WTC11 (cell line): ENCODE measurements around the gene MINDY1. TPM values are rescaled to one million over a fixed set of nuclear protein-coding genes. Genes with fewer than 3 reads are reported as not detected.

Source experiments
- ATF1 ChIP-seq: sonication (generic); formaldehyde crosslinking; IDR thresholded peaks from 2 replicates; pipeline ENCODE4 v1.8.1; 2023; ENCODE audit warnings: mild to moderate bottlenecking, moderate library complexity, missing genetic modification reagents
- ATF6 ChIP-seq: sonication (generic); formaldehyde crosslinking; IDR thresholded peaks from 2 replicates; pipeline ENCODE4 v1.8.1; 2023; ENCODE audit warnings: mild to moderate bottlenecking, missing genetic modification reagents
- CREM ChIP-seq: sonication (generic); formaldehyde crosslinking; IDR thresholded peaks from 2 replicates; pipeline ENCODE4 v1.8.1; 2022; ENCODE audit warnings: mild to moderate bottlenecking, missing genetic modification reagents, moderate library complexity
- E2F1 ChIP-seq: sonication (generic); formaldehyde crosslinking; IDR thresholded peaks from 2 replicates; pipeline ENCODE4 v1.8.0; 2022; ENCODE audit warnings: mild to moderate bottlenecking, missing genetic modification reagents
- E2F4 ChIP-seq: sonication (generic); formaldehyde crosslinking; IDR thresholded peaks from 2 replicates; pipeline ENCODE4 v1.8.1; 2022; ENCODE audit warnings: low read depth, mild to moderate bottlenecking, moderate library complexity, missing genetic modification reagents, borderline replicate concordance
- E2F5 ChIP-seq: sonication (generic); formaldehyde crosslinking; IDR thresholded peaks from 2 replicates; pipeline ENCODE4 v1.8.1; 2022; ENCODE audit warnings: mild to moderate bottlenecking, moderate library complexity, missing genetic modification reagents
- ELF4 ChIP-seq: sonication (generic); formaldehyde crosslinking; IDR thresholded peaks from 2 replicates; pipeline ENCODE4 v1.8.1; 2022; ENCODE audit warnings: low read depth, mild to moderate bottlenecking, moderate library complexity, missing genetic modification reagents
- EMX1 ChIP-seq: fragments of 250-450 bp; sonication (Bioruptor Pico); IDR thresholded peaks from 2 replicates; pipeline ENCODE4 v1.8.0; 2021; ENCODE audit warnings: mild to moderate bottlenecking
- FOXK1 ChIP-seq: sonication (generic); formaldehyde crosslinking; IDR thresholded peaks from 2 replicates; pipeline ENCODE4 v1.8.0; 2022; ENCODE audit warnings: mild to moderate bottlenecking, moderate library complexity, missing genetic modification reagents
- GRHL2 ChIP-seq: fragments of 250-450 bp; sonication (Bioruptor Pico); IDR thresholded peaks from 2 replicates; pipeline ENCODE4 v1.8.0; 2022; ENCODE audit warnings: mild to moderate bottlenecking, moderate library complexity; ENCODE audit not compliant: insufficient replicate concordance, severe bottlenecking
- MYBL2 ChIP-seq: sonication (generic); formaldehyde crosslinking; IDR thresholded peaks from 2 replicates; pipeline ENCODE4 v1.8.1; 2023; ENCODE audit warnings: mild to moderate bottlenecking, moderate library complexity, missing genetic modification reagents
- NFE2L1 ChIP-seq: sonication (generic); formaldehyde crosslinking; IDR thresholded peaks from 2 replicates; pipeline ENCODE4 v1.8.1; 2023; ENCODE audit warnings: missing genetic modification reagents
- SP1 ChIP-seq: sonication (generic); formaldehyde crosslinking; conservative IDR thresholded peaks from 2 replicates; pipeline ENCODE4 v1.8.1; 2022; ENCODE audit warnings: missing genetic modification reagents
- STAT6 ChIP-seq: sonication (generic); formaldehyde crosslinking; conservative IDR thresholded peaks from 2 replicates; pipeline ENCODE4 v1.8.1; 2023; ENCODE audit warnings: mild to moderate bottlenecking, low read depth, missing genetic modification reagents, moderate library complexity
- TP53 ChIP-seq: sonication (generic); formaldehyde crosslinking; IDR thresholded peaks from 2 replicates; pipeline ENCODE4 v1.8.1; 2023; ENCODE audit warnings: mild to moderate bottlenecking, missing genetic modification reagents
- USF1 ChIP-seq: sonication (generic); formaldehyde crosslinking; IDR thresholded peaks from 2 replicates; pipeline ENCODE4 v1.8.0; 2022; ENCODE audit warnings: mild to moderate bottlenecking, missing genetic modification reagents
- ZBTB21 ChIP-seq: sonication (generic); formaldehyde crosslinking; IDR thresholded peaks from 2 replicates; pipeline ENCODE4 v1.8.1; 2023; ENCODE audit warnings: mild to moderate bottlenecking, missing genetic modification reagents, borderline replicate concordance
- ZNF263 ChIP-seq: sonication (generic); formaldehyde crosslinking; IDR thresholded peaks from 2 replicates; pipeline ENCODE4 v1.8.1; 2022; ENCODE audit warnings: low read depth, mild to moderate bottlenecking, moderate library complexity, missing genetic modification reagents
- ZNF416 ChIP-seq: fragments of 250-450 bp; sonication (Bioruptor Pico); IDR thresholded peaks from 2 replicates; pipeline ENCODE4 v1.9.0; 2021; ENCODE audit warnings: mild to moderate bottlenecking, inconsistent platforms
- ZNF423 ChIP-seq: fragments of 250-450 bp; sonication (Bioruptor Pico); IDR thresholded peaks from 2 replicates; pipeline ENCODE4 v2.1.2; 2022; ENCODE audit warnings: mild to moderate bottlenecking, moderate library complexity
- ZNF671 ChIP-seq: fragments of 250-450 bp; sonication (Bioruptor Pico); IDR thresholded peaks from 2 replicates; pipeline ENCODE4 v1.8.0; 2021; ENCODE audit warnings: mild to moderate bottlenecking
- total RNA-seq: library from RNA; stranded (reverse); gene quantifications from 3 replicates; pipeline ENCODE4 v1.2.3, GENCODE V29; 2021
- TF ChIP-seq, protein P1 (sequence below): sonication (generic); formaldehyde crosslinking; IDR thresholded peaks from 2 replicates; pipeline ENCODE4 v1.8.1; 2022; ENCODE audit warnings: missing genetic modification reagents, borderline replicate concordance
- TF ChIP-seq, protein P2 (sequence below): fragments of 250-450 bp; sonication (Bioruptor Pico); IDR thresholded peaks from 2 replicates; pipeline ENCODE4 v1.8.0; 2021; ENCODE audit warnings: mild to moderate bottlenecking
- TF ChIP-seq, protein P3 (sequence below): sonication (generic); formaldehyde crosslinking; IDR thresholded peaks from 2 replicates; pipeline ENCODE4 v1.8.0; 2023; ENCODE audit warnings: missing genetic modification reagents

MINDY1 gene
- total RNA-seq, 1 experiment from 2014 or later, result 10.1 TPM

DNA sequence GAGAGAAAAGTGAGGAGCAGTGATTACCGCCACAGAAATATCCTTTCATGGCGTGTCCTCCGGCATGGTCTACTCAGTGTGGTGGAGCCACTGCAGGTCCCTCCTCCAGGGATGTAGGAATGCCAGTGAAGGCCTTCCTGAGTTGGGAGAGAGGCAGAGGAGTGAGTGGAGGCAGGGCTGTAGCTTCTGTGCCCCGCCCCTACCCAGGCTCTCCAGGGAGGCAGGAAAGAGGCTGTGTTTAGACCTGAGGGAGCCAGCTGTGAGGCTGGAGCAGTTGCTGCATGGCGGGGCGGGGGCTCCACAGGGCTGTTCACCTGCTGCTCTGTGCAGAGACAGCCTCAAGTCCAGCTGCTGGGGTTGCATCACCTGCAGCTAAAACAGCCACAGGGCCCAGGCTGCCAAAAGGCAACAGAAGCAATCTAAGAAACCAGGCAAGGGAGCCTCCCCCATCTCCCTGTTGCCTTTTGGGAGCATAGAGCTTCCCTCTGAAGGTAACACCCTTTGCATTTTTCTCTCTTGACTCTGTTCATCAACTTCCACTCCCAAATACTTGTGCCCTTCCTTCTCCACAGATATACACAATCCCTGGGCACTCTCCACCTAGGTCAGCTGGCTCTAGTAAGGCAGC lies 25.4 kb downstream of the MINDY1 start (continued):
- TF ChIP-seq USF1, result no peak
- TF ChIP-seq STAT6, result no peak
- no peak for TF ChIP-seq E2F4 (CRISPR knock-in tag)
- TF ChIP-seq, protein P1, sequence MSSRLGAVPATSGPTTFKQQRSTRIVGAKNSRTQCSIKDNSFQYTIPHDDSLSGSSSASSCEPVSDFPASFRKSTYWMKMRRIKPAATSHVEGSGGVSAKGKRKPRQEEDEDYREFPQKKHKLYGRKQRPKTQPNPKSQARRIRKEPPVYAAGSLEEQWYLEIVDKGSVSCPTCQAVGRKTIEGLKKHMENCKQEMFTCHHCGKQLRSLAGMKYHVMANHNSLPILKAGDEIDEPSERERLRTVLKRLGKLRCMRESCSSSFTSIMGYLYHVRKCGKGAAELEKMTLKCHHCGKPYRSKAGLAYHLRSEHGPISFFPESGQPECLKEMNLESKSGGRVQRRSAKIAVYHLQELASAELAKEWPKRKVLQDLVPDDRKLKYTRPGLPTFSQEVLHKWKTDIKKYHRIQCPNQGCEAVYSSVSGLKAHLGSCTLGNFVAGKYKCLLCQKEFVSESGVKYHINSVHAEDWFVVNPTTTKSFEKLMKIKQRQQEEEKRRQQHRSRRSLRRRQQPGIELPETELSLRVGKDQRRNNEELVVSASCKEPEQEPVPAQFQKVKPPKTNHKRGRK, result no peak
- TF ChIP-seq ZNF263, result no peak
- no peak for TF ChIP-seq ELF4 (CRISPR knock-in tag)
- no peak for TF ChIP-seq EMX1 (CRISPR knock-in tag)
- no peak for TF ChIP-seq CREM (CRISPR knock-in tag)
- TF ChIP-seq NFE2L1, result no peak
- TF ChIP-seq ATF6 (CRISPR knock-in tag), result no peak
- TF ChIP-seq E2F5, result no peak
- TF ChIP-seq ZNF423 (CRISPR knock-in tag), result peak; percentile 21; the same call in 1 of the 2 replicates
- no peak for TF ChIP-seq E2F1 (CRISPR knock-in tag)
- TF ChIP-seq TP53 (CRISPR knock-in tag), result 0 out of 2 replicates have a peak, but pooled peaks have one; percentile 74
- peak; percentile 72; the same call in 1 of the 2 replicates for TF ChIP-seq ZBTB21 (CRISPR knock-in tag)
- no peak for TF ChIP-seq ATF1 (CRISPR knock-in tag)
- TF ChIP-seq ZNF416 (CRISPR knock-in tag), result 0 out of 2 replicates have a peak, but pooled peaks have one; percentile 15
- TF ChIP-seq MYBL2, result no peak
- no peak for TF ChIP-seq GRHL2
- TF ChIP-seq FOXK1 (CRISPR knock-in tag), result 0 out of 2 replicates have a peak, but pooled peaks have one; percentile 34
- TF ChIP-seq ZNF671 (CRISPR knock-in tag), result no peak
- TF ChIP-seq, protein P2, sequence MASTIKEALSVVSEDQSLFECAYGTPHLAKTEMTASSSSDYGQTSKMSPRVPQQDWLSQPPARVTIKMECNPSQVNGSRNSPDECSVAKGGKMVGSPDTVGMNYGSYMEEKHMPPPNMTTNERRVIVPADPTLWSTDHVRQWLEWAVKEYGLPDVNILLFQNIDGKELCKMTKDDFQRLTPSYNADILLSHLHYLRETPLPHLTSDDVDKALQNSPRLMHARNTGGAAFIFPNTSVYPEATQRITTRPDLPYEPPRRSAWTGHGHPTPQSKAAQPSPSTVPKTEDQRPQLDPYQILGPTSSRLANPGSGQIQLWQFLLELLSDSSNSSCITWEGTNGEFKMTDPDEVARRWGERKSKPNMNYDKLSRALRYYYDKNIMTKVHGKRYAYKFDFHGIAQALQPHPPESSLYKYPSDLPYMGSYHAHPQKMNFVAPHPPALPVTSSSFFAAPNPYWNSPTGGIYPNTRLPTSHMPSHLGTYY (CRISPR knock-in tag), result no peak
- TF ChIP-seq, protein P3, sequence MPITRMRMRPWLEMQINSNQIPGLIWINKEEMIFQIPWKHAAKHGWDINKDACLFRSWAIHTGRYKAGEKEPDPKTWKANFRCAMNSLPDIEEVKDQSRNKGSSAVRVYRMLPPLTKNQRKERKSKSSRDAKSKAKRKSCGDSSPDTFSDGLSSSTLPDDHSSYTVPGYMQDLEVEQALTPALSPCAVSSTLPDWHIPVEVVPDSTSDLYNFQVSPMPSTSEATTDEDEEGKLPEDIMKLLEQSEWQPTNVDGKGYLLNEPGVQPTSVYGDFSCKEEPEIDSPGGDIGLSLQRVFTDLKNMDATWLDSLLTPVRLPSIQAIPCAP, result no peak
- peak; percentile 50 for TF ChIP-seq SP1 (CRISPR knock-in tag)
